ENCODE measurements around the gene ISLR.

Gene ISLR

DNA sequence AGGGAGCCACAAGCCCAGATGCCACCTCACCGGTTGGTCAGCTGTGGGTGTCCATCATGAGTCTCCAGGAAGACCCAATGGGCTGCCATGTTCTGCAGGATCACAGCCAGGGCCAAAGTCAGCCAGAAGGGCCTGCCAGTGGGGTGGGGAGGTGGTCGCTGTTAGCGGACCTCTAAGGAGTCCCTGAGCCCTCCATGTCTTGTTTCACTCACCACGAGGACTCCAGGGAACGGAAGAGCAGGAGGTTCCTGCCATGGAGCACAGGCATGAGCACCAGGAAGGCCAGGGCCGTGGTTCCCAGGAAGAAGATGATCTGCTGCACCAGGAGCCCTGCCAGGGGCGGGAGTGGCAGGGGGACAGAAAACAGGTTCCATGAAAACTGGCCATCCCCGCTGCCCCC is 8.6 kb downstream of the ISLR start:
- Mint-ChIP-seq H3K4me3 (no peak overlapping the region), H3K4me1 (ENCODE audit: low read depth in 2 of 2) (no peaks in the 10 kb centered on the region), H3K27ac (peak overlapping the region in 1 of 2 donors; percentile 38), H3K36me3 (ENCODE audit: insufficient read depth) (no peaks in the 10 kb centered on the region), H3K9me3 (no peaks in the 10 kb centered on the region), H3K27me3 (peaks cover 28 to 72% of the 10 kb centered on the region in 2 donors)
- ATAC-seq (replicated peaks) (no peak), DNase-seq (no peak)

DNA sequence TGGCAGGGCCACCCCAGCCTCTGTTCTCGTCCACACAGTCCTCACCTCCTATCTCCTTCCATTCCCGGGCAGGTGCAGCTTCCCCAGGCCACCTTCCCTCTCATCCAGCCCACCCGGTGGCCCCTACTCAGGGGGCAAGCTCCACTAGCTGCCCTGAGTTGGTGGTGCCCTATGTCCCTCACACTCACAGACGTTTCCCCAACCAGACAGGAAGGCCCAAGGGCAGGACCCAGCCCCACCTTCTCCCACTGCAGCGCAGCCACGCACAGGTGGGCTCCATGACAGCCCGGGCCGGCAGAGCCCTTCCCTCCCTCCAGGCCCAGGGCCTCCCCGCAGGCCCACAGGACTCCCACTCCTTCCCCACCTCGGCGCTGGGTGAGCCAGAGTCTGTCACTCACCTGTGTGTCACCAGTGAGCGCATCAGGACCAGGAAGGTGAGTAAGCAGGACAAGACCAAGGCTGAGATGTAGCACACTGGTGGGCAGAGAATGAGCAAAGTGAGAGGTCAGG is 11.1 kb downstream of the ISLR start:
- ATAC-seq (replicated peaks) (no peak), DNase-seq (no peak)
- Mint-ChIP-seq H3K27me3 (peaks cover 15 to 53% of the 10 kb centered on the region in 2 donors), H3K27ac (no peak overlapping the region), H3K9me3 (no peaks in the 10 kb centered on the region), H3K36me3 (ENCODE audit: insufficient read depth) (no peaks in the 10 kb centered on the region), H3K4me3 (no peak overlapping the region), H3K4me1 (ENCODE audit: low read depth in 2 of 2) (no peaks in the 10 kb centered on the region)

DNA sequence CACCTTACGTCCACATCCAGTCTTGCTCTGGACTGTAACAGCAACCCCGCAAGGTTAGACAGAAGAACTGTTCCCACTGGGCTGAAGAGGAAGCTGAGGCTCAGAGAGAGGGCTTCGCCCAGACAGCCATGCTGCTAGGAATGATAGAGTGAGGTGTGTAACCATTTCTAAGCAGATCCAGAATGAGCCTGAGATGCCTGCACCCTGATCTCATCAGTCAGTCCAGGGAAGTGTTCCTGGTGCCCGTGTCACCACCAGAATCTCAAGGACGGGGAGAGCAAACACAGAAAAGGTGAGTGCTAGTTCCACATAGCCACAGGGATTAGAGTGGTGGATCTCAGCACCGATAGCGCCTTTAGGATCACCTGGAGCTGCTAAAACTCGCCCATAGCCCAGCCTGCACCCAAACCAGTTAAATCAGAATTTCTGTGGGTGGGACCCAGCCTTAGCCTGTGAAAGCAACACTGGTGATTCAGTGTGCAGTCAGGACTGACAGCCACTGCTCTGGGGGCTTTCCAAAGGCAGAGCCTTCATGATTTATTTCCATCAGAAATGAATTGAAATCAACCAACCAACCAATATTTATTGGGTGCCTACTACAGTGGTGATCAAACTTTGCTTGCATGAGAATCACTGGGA is 12.3 kb downstream of the ISLR start:
- H3K36me3 Mint-ChIP-seq (ENCODE audit: insufficient read depth) = no peaks in the 10 kb centered on the region
- no peak overlapping the region for H3K4me3 Mint-ChIP-seq
- no peak for ATAC-seq (replicated peaks)
- H3K27ac Mint-ChIP-seq = no peak overlapping the region
- H3K4me1 Mint-ChIP-seq (ENCODE audit: low read depth in 2 of 2) = no peaks in the 10 kb centered on the region
- peaks cover 7 to 41% of the 10 kb centered on the region in 2 donors for H3K27me3 Mint-ChIP-seq
- DNase-seq = no peak
- H3K9me3 Mint-ChIP-seq = no peaks in the 10 kb centered on the region

DNA sequence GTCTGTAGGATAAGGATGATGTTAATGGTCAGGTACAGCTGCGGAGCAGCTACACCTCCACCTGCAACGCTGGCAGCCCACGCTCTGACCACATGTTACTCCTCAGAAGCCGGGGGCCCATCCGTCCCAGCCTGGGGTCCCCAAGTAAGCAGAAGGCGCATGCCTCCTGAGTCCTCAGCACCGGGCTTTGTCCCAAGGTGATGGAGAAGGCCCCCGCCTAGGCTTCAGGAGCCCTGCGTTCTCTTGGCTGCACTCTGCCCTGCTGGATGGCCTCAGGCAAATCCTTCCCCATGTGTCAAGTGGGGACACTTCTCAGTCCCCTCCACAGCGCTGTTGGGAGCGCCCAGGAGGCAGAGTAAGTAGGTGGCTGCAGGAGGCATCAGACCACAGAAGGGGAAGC is 14.7 kb downstream of the ISLR start:
- H3K9me3 Mint-ChIP-seq = no peaks in the 10 kb centered on the region
- peaks cover 0 to 41% of the 10 kb centered on the region in 2 donors for H3K27me3 Mint-ChIP-seq
- no peak overlapping the region for H3K4me3 Mint-ChIP-seq
- DNase-seq = no peak
- no peak for ATAC-seq (replicated peaks)
- no peaks in the 10 kb centered on the region for H3K36me3 Mint-ChIP-seq (ENCODE audit: insufficient read depth)
- H3K27ac Mint-ChIP-seq = no peak overlapping the region
- H3K4me1 Mint-ChIP-seq (ENCODE audit: low read depth in 2 of 2) = no peaks in the 10 kb centered on the region

DNA sequence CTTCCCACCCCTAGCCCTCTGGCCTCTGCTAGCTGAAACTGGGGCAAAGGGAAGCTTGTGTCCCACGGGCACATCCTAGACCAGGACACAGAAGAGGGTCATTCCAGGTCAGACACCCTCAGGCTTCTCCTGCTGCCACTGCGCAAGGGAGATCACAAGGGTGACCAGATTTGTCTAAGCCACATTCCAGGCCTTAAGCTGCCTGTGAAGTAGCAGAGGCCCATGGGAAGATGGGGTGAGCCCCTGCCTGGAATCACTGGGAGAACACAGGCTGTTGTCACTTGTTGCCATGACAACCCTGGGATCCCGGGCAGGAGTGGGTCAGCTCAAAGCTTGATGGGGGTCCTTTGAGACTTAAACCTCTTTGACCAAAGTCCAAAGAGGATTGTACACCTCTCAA is 18.3 kb downstream of the ISLR start:
- Mint-ChIP-seq H3K36me3 (ENCODE audit: insufficient read depth) (no peaks in the 10 kb centered on the region), H3K4me3 (no peak overlapping the region), H3K9me3 (no peaks in the 10 kb centered on the region), H3K4me1 (ENCODE audit: low read depth in 2 of 2) (no peaks in the 10 kb centered on the region), H3K27ac (no peak overlapping the region), H3K27me3 (peaks cover 6 to 48% of the 10 kb centered on the region in 2 donors)
- ATAC-seq (replicated peaks) (no peak), DNase-seq (no peak)

DNA sequence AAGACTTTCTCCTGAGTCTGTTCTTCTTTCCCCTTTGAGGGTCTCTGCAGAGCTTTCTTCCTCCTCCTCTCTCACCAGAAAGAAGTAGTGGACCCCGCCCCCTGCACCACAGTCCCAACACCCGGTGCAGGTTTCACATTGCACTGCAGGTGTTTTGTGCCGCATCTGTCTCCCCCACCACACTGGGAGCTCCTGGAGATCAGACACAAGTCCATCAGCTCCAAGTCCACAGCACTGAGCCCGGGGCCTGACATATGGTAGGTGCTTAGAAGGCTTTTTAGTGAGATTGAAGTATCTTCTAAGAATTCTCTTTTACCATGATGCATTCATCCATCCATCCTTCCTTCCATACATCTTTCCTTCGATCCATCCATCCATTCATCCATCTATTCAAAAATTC is 19.2 kb downstream of the ISLR start:
- DNase-seq (no peak), ATAC-seq (replicated peaks) (no peak)
- Mint-ChIP-seq H3K4me1 (ENCODE audit: low read depth in 2 of 2) (no peaks in the 10 kb centered on the region), H3K9me3 (no peaks in the 10 kb centered on the region), H3K27ac (no peak overlapping the region), H3K4me3 (no peak overlapping the region), H3K36me3 (ENCODE audit: insufficient read depth) (no peaks in the 10 kb centered on the region), H3K27me3 (peaks cover 6 to 40% of the 10 kb centered on the region in 2 donors)

DNA sequence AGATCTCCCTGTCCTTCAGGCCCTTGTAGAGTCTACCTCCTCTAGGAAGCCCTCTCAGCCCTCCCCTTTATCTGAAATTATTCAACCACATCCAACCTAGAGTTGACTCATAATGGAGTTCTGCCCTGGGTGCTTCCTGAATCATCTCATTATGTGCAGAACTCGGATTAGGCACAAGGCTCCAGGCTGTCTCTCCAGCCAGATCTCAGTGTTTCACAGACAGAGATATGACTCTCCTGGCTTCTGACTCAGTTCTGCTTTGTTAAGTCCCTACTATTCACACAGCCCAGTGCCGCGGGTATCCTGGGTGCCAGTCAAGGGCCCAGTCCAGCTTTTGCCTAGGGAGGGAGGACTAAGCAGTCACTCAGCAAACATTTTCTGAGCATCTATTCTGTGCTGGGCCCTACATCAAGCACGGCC is 19.8 kb downstream of the ISLR start:
- ATAC-seq (replicated peaks) (no peak), DNase-seq (no peak)
- Mint-ChIP-seq H3K27ac (no peak overlapping the region), H3K4me3 (no peak overlapping the region), H3K36me3 (ENCODE audit: insufficient read depth) (no peaks in the 10 kb centered on the region), H3K27me3 (peaks cover 6 to 43% of the 10 kb centered on the region in 2 donors), H3K4me1 (ENCODE audit: low read depth in 2 of 2) (no peaks in the 10 kb centered on the region), H3K9me3 (no peaks in the 10 kb centered on the region)

DNA sequence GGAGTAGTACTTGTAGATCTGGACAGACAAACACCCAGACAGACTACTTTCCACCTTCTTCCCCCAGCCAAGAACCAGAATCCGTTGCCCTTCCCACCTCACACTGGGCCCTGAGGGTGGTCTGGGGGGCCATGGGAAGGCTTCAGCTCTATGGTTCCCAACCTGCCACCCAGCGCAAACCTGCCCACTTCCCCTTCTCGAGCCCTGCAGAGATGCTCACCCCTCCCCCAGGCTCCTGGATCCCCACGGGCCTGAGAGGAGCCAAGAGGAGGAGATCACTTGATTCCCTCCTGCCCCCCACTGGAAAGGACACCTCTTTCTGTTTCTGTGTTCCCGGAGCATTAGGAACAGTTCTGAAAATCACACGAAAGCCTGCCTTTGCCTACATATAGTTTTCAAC is 20.4 kb downstream of the ISLR start:
- Mint-ChIP-seq H3K27ac (no peak overlapping the region), H3K27me3 (peaks cover 6 to 46% of the 10 kb centered on the region in 2 donors), H3K9me3 (no peaks in the 10 kb centered on the region), H3K36me3 (ENCODE audit: insufficient read depth) (no peaks in the 10 kb centered on the region), H3K4me3 (no peak overlapping the region), H3K4me1 (ENCODE audit: low read depth in 2 of 2) (no peaks in the 10 kb centered on the region)
- DNase-seq (no peak), ATAC-seq (replicated peaks) (no peak)

DNA sequence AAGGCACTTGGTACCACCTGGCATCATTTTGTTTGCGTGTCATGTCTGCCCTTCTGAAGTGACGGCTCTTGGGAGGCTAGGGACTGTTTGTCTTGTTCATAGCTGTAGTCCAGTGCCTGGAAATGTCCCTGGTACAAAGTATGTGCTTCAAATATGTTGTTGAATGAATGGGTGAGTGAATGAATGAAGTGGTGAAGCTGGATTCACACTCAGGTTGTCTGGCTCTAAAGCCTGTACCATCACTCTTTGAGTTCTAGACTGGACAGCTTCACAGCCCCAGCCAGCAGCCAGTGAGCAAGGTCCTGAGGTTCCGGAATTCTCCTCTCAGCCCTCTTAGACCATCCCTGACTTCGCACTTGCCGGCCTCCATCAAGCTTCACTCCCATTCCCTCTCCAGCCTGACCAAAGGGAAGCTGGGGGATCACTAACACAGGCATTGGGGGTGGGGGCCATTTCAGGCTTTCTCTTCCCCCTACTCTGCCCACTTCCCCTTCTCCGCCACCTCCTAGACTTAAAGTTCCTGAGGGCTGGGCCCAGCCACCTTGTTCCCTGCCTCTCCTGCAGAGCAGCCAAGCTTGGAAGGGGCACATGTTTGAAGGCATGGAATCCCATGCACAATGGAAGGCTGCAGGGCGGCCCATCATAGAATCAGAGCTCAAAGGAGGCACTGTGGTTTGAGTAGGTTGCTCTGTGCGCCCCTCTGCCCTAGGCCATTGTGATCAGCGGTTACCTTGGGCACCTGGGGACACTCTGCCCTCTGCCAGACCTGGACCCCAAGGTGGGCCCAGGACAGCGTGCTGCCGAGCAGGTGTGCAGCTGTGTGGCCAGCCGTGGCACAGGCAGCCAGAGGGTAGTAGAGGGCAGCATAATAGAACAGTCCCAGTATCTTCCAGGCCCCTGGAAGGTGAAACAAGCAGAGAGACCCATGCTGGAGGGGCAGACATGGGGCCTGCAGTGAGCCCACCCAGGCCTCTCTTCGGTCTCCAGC is 21.4 kb downstream of the ISLR start:
- no peaks in the 10 kb centered on the region for H3K4me1 Mint-ChIP-seq (ENCODE audit: low read depth in 2 of 2)
- H3K9me3 Mint-ChIP-seq = no peaks in the 10 kb centered on the region
- DNase-seq (no peak), ATAC-seq (replicated peaks) (no peak)
- no peak overlapping the region for H3K4me3 Mint-ChIP-seq
- peaks cover 11 to 53% of the 10 kb centered on the region in 2 donors for H3K27me3 Mint-ChIP-seq
- no peaks in the 10 kb centered on the region for H3K36me3 Mint-ChIP-seq (ENCODE audit: insufficient read depth)
- no peak overlapping the region for H3K27ac Mint-ChIP-seq

DNA sequence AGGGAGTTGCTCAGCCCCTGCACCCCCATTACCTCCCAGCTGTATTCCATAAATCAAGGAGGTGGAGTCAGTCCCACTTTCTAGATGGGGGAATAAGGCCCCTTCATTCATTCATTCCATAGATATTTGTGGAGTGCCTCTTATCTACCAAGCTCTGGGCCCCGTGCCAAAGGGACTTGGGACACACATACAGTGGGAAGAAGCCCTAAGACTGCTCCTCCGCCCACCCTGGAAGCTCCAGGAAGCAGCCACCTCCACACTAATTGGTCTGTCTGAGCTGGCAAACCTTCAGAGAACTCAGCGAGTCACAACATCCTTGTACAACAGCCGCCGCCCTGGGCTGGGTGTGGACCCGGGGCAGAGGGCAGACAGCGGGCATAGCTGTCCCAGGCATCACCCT is 22.7 kb downstream of the ISLR start:
- Mint-ChIP-seq H3K4me1 (ENCODE audit: low read depth in 2 of 2) (no peaks in the 10 kb centered on the region), H3K9me3 (no peaks in the 10 kb centered on the region), H3K27ac (no peak overlapping the region), H3K36me3 (ENCODE audit: insufficient read depth) (no peaks in the 10 kb centered on the region), H3K27me3 (peaks cover 18 to 65% of the 10 kb centered on the region in 2 donors), H3K4me3 (no peak overlapping the region)
- ATAC-seq (replicated peaks) (no peak), DNase-seq (no peak)

DNA sequence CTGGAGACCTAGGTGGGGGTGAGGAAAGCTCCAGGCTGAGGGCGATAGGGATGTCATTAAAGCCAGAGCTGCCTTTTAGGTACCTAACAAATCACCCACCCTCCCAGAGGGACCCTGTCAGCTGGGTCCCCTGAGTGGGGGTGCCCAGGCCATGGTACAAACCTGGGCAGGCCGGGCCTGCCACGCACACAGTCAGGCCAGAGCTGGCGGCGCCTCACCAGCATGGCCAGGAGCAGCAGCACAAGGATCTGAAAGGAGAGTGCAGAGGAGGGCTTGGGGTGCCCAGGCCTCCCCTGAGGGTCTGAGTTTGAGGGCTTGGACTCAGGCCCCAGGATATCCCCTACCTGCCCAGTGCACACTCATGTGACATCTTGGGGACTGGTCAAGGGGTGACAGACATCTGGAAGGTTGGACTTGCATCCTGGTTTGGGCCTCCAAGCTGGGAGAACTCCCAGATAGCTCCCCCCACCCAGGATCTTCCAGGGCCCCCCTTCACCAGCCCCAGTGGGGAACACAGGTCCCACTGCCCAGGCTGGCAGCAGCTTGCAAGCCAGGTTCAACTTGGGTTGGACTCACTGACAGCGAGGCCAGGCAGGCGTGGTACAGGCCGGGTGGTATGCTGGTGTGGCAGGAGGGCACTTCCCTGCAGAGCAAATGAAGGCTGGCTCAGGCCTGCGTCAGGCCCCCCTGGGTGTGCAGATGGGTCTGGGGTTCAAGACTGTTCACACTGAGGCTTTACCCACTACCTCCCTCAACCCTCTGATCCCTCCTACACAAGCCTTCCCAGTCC is 23.9 kb downstream of the ISLR start:
- no peak overlapping the region for H3K4me3 Mint-ChIP-seq
- H3K36me3 Mint-ChIP-seq (ENCODE audit: insufficient read depth) = no peaks in the 10 kb centered on the region
- peaks cover 28 to 68% of the 10 kb centered on the region in 2 donors for H3K27me3 Mint-ChIP-seq
- no peaks in the 10 kb centered on the region for H3K9me3 Mint-ChIP-seq
- no peak overlapping the region for H3K27ac Mint-ChIP-seq
- H3K4me1 Mint-ChIP-seq (ENCODE audit: low read depth in 2 of 2) = no peaks in the 10 kb centered on the region
- DNase-seq (no peak), ATAC-seq (replicated peaks) (no peak)

DNA sequence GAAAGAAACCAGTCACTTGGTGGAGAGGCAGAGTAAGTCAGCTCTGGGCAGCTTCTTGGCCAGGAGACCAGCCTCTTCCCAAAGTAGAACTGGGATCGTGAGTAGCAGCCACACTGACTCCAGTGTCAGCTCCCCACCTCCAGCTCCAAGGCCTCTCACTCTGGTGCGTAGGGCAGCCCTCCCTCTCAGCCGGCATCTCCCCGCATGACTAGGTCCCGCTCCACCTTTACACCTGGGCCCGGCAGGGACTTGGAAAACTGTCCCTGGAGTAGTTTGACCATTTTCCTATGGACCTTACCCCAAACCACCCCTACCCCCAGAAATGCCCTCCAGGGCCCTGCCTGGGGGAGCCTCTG is 25.8 kb downstream of the ISLR start:
- DNase-seq (no peak), ATAC-seq (replicated peaks) (no peak)
- H3K27me3 Mint-ChIP-seq = peaks cover 44 to 72% of the 10 kb centered on the region in 2 donors
- no peak overlapping the region for H3K27ac Mint-ChIP-seq
- H3K4me1 Mint-ChIP-seq (ENCODE audit: low read depth in 2 of 2) = no peaks in the 10 kb centered on the region
- H3K4me3 Mint-ChIP-seq = no peak overlapping the region
- H3K9me3 Mint-ChIP-seq = no peaks in the 10 kb centered on the region
- H3K36me3 Mint-ChIP-seq (ENCODE audit: insufficient read depth) = no peaks in the 10 kb centered on the region

DNA sequence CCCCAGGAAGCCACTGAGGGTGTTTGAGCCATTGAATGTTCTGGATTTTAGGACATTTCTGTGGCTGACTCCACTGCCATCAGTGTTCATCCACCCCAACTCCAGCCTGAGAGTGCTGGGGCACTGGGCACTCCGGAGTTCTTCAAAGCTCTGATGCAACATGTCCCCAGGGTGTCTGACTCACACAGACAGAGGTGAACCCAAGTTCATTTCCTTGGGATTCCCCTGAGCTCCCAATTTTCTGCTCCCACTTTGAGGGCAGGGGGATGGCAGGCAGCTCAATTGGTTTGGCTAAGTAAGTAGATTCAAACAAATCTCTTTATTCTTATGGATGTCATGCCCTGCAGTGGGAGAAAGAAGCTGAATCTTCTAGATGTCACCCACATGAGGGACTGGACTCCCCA is 26.9 kb downstream of the ISLR start:
- Mint-ChIP-seq H3K4me1 (ENCODE audit: low read depth in 2 of 2) (no peaks in the 10 kb centered on the region), H3K9me3 (no peaks in the 10 kb centered on the region), H3K4me3 (no peak overlapping the region), H3K27me3 (peaks cover 52 to 79% of the 10 kb centered on the region in 2 donors), H3K27ac (no peak overlapping the region), H3K36me3 (ENCODE audit: insufficient read depth) (no peaks in the 10 kb centered on the region)
- DNase-seq (no peak), ATAC-seq (replicated peaks) (no peak)

Data from effector memory CD8-positive, alpha-beta T cell (primary cell).